T-helper 17 cell (primary cell): ENCODE measurements around the gene LDLRAD3. TPM values are rescaled to one million over a fixed set of nuclear protein-coding genes. Genes with fewer than 3 reads are reported as not detected.

Experiments used
- ATAC-seq: fragments of 150-1000 bp; cut with Tn5 transposase; 2 replicates; pipeline ENCODE4 v1.10.0; 2021; ENCODE audit warnings: mild to moderate bottlenecking, moderate library complexity
- DNase-seq, 3 donors: peaks; one replicate each; pipeline versions ENCODE4 v3.0.0 to v3.0.0-alpha.2; 2020 to 2021
- H3K9me3 ChIP-seq: one replicate; pipeline ENCODE4 v1.7.0; 2013; ENCODE audit warnings: low read length, mild to moderate bottlenecking; ENCODE audit not compliant: control insufficient read depth, poor library complexity, severe bottlenecking
- H3K27ac Mint-ChIP-seq: one replicate; pipeline ENCODE4 v1.8.0; 2022; ENCODE audit warnings: mild to moderate bottlenecking, moderate library complexity, mixed read lengths
- H3K27me3 Mint-ChIP-seq: one replicate; pipeline ENCODE4 v1.8.0; 2022; ENCODE audit warnings: mixed read lengths
- H3K36me3 Mint-ChIP-seq: one replicate; pipeline ENCODE4 v1.8.0; 2022; ENCODE audit warnings: low read depth, mixed read lengths
- H3K4me1 Mint-ChIP-seq: one replicate; pipeline ENCODE4 v1.8.0; 2022; ENCODE audit warnings: mild to moderate bottlenecking, mixed read lengths
- H3K4me3 Mint-ChIP-seq: one replicate; pipeline ENCODE4 v1.8.0; 2022; ENCODE audit warnings: mild to moderate bottlenecking, moderate library complexity, mixed read lengths
- total RNA-seq, 4 donors: library from RNA in 2 of 4; stranded (reverse) in 2 of 4; gene quantifications; one replicate each; pipeline ENCODE4 v1.2.3 and lab custom pipeline; 2022 to 2026

The LDLRAD3 gene
- total RNA-seq, 2 donors from 2014 or later = 0.42 to 1.4 TPM

DNA sequence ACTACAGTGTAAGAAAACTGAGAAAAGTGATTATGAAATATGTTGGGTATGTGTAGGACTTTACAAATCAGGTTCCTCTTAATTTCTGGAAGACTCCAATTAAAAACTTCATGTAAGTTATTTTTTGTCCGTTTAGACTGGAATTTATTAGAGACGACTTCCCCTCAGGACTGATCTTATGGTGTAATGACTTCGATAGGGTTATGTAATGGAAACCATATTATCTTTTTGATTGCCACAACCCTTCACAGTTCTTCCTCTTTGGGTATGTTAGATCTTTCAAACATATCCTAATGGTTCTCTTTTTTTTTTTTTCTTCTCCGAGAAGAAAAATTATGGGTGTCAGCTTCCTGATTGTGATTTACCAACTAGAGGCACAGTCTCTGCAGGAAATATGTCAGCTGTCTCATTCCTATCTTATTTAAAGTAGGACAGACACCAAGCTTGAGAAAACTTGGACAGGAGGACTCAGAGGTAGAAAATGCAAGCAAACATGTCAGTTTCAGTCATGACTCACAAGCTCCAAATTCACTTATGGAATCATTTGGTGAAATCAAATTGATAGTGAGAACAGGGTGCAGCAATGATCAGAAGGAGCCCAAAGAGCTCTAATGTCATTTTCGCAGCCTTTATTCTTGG, 11.1 kb upstream of the LDLRAD3 start:
- no peaks in the 10 kb centered on the region for H3K9me3 ChIP-seq
- Mint-ChIP-seq H3K27ac (no peak overlapping the region), H3K27me3 (peaks cover 64% of the 10 kb centered on the region), H3K4me1 (peaks cover 3% of the 10 kb centered on the region), H3K4me3 (no peak overlapping the region), H3K36me3 (peaks cover 2% of the 10 kb centered on the region)
- DNase-seq (no peak), ATAC-seq (no peak)

DNA sequence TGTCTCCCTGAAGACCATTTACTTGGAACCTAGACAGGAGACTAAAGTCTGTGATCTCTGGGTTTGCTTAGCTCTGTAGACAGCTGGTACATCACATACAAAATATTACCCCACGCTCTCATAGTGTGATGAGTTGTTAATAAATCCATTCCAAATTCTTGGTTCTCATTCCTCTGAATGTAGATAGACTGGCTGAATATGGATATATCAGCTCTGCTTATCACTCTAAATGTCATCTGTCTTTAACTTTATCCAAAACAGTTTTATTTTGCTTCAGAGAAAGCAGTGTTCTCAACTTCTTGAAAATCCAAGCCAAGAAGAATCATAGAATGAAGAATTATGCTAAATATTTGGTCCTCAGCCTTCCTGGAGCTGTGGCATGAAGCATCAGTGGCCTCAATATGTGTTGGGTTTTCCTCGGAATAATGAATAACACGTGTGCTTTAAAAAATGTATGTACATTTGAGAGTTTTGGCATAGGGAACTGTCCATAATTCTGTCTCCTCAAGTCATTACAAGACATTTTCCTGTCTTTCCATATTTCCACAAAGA, 10.5 kb upstream of the LDLRAD3 start:
- H3K36me3 Mint-ChIP-seq = peaks cover 2% of the 10 kb centered on the region
- H3K27me3 Mint-ChIP-seq = peaks cover 66% of the 10 kb centered on the region
- no peak for ATAC-seq
- no peaks in the 10 kb centered on the region for H3K9me3 ChIP-seq
- no peak overlapping the region for H3K4me3 Mint-ChIP-seq
- no peak for DNase-seq
- peaks cover 3% of the 10 kb centered on the region for H3K4me1 Mint-ChIP-seq
- H3K27ac Mint-ChIP-seq = no peak overlapping the region

DNA sequence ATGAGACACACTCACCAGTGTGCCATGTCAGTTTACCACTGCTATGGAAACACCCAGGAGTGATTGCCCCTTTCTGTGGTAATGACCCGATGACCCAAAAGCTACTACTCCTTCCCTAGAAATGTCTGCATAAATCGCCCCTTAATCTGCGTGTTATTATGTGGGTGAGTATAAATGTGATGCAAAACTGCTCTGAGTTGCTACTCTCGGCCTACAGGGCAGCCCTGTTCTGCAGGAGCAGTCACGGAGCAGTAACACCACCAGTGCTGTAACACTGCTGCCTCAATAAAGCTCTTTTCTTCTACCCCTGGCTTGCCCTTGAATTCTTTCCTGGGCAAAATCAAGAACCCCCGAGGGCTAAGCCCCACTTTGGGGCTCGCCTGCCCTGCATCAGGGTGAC, 9.6 kb upstream of the LDLRAD3 start:
- Mint-ChIP-seq H3K27ac (no peak overlapping the region), H3K27me3 (peaks cover 71% of the 10 kb centered on the region), H3K36me3 (peaks cover 2% of the 10 kb centered on the region), H3K4me3 (no peak overlapping the region), H3K4me1 (peaks cover 3% of the 10 kb centered on the region)
- ATAC-seq (no peak), DNase-seq (no peak)
- H3K9me3 ChIP-seq = no peaks in the 10 kb centered on the region

DNA sequence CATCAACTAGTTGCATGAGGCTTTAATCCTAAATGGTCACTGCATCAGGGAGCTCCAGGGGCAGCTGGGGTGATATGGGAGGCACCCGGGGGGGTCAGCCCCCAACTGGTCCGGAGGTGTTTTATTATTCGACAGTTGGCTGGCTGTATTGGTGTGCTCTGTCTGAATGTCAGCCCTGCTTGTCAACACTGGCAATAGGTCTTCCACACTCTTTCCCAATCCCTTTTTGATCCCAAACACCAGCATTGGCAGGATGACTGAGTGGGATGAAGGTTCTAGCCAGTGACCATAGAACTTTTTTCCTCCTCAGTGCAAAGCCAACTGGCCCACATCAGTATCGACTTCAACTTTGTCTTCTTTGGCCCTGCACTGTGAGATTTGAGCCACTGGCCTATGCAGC, 8.9 kb upstream of the LDLRAD3 start:
- H3K36me3 Mint-ChIP-seq = peaks cover 2% of the 10 kb centered on the region
- ATAC-seq (no peak), DNase-seq (no peak)
- peaks cover 3% of the 10 kb centered on the region for H3K4me1 Mint-ChIP-seq
- no peaks in the 10 kb centered on the region for H3K9me3 ChIP-seq
- no peak overlapping the region for H3K4me3 Mint-ChIP-seq
- no peak overlapping the region for H3K27ac Mint-ChIP-seq
- H3K27me3 Mint-ChIP-seq = peaks cover 73% of the 10 kb centered on the region

DNA sequence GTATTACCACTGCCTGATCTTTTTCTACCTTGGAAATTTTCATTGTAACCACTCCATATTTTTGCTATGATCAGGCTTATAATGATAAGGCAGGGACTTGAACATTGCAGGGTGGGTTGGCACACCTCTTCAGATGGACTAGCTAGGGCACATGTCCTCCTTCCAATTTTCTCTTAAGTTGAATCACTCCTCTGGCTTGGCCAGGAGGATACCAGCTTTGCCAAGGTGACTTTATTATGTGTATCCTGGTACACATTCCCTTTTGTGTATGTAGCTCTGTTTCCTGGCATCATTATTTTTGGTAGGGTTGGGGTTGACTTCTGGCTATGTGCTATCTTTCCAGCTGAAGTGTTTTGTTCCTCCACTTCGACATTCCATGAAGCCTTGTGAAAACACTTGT, 8.5 kb upstream of the LDLRAD3 start:
- H3K9me3 ChIP-seq = no peaks in the 10 kb centered on the region
- Mint-ChIP-seq H3K4me3 (no peak overlapping the region), H3K27ac (no peak overlapping the region), H3K27me3 (peaks cover 77% of the 10 kb centered on the region), H3K4me1 (peaks cover 3% of the 10 kb centered on the region), H3K36me3 (peaks cover 2% of the 10 kb centered on the region)
- ATAC-seq (no peak), DNase-seq (no peak)

DNA sequence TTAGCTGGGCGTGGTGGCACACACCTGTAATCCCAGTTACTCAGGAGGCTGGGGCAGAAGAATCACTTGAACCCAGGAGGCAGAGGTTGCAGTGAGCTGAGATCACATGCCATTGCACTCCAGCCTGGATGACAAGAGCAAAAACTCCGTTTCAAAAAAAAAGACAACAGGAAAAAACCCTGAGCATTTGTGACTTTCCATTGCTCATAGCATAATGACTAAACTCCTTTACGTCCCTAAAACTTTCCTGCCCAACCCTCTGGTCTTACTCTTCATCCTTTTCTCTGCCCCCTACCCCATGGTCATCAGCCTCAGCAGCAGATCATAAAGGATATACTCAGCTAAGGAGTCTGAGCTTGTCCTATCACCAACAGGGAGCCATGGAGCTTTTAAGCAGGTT, 6.8 kb upstream of the LDLRAD3 start:
- Mint-ChIP-seq H3K4me1 (peaks cover 3% of the 10 kb centered on the region), H3K27me3 (peaks cover 77% of the 10 kb centered on the region), H3K27ac (no peak overlapping the region), H3K36me3 (peaks cover 2% of the 10 kb centered on the region), H3K4me3 (no peak overlapping the region)
- no peak for DNase-seq
- ATAC-seq = no peak
- H3K9me3 ChIP-seq = no peaks in the 10 kb centered on the region

DNA sequence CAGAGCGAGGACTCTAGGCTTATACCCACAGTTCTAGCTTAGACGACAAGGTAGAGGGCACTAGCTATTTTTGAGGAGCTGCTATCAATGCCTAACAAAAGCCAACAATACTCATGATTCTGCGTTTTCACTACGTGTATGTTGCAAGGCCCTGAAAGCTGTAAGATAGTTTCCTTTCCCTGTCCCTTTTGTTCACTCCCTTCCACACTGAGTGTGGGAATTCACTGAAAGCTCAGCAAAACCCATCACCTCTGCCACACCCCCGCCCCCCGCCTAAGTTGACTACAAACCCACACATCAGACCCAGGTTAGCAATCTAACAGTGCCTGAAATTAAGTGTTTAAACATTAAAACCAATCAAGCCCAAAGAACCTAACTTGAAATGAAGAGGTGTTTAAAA, 6.2 kb upstream of the LDLRAD3 start:
- no peak overlapping the region for H3K4me3 Mint-ChIP-seq
- DNase-seq (no peak), ATAC-seq (no peak)
- peaks cover 2% of the 10 kb centered on the region for H3K36me3 Mint-ChIP-seq
- H3K27ac Mint-ChIP-seq = no peak overlapping the region
- H3K27me3 Mint-ChIP-seq = peaks cover 77% of the 10 kb centered on the region
- H3K4me1 Mint-ChIP-seq = peaks cover 3% of the 10 kb centered on the region
- H3K9me3 ChIP-seq = no peaks in the 10 kb centered on the region

DNA sequence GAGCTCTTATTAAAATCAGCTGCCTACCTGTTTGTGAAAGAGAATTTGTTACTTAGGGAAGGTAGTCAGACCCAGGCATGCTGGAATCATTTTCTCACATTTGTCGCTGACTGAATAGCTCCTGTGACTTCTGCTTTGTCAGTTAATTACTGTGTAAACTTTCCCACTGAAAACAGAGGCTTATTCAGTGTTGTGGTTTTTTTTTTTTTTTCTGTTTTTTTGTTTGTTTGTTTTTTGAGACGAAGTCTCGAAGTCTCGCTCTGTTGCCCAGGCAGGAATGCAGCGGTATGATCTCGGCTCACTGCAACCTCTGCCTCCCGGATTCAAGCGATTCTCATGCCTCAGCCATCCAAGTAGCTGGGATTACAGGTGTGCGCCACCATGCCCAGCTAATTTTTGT, 5.6 kb upstream of the LDLRAD3 start:
- H3K9me3 ChIP-seq = no peaks in the 10 kb centered on the region
- Mint-ChIP-seq H3K4me3 (no peak overlapping the region), H3K4me1 (peaks cover 3% of the 10 kb centered on the region), H3K27ac (no peak overlapping the region), H3K27me3 (peaks cover 77% of the 10 kb centered on the region), H3K36me3 (peaks cover 2% of the 10 kb centered on the region)
- no peak for ATAC-seq
- no peak for DNase-seq

DNA sequence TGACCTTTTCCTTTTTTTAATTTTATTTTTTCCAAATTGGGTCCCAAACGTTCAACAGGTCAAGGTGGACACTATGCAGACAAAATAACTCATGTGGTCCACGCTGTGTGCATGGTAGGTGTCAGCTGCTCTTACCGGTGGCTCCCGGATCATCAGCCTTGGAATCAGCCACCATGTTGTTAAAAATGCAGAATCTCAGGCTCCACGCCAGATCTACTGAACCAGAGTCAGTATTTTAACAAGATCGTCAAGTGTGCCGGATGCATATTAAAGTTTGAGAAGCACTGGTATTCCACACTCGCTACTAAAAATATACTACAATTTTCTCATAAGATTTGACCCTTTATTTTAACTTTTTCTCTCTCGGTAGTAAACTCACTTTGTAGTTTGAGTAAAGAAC, 553 bp upstream of the LDLRAD3 start:
- Mint-ChIP-seq H3K4me1 (peaks cover 8% of the 10 kb centered on the region), H3K4me3 (peak overlapping the region; percentile 91), H3K27ac (no peak overlapping the region), H3K27me3 (peaks cover 68% of the 10 kb centered on the region), H3K36me3 (peaks cover 3% of the 10 kb centered on the region)
- no peaks in the 10 kb centered on the region for H3K9me3 ChIP-seq
- DNase-seq = no peak
- no peak for ATAC-seq

DNA sequence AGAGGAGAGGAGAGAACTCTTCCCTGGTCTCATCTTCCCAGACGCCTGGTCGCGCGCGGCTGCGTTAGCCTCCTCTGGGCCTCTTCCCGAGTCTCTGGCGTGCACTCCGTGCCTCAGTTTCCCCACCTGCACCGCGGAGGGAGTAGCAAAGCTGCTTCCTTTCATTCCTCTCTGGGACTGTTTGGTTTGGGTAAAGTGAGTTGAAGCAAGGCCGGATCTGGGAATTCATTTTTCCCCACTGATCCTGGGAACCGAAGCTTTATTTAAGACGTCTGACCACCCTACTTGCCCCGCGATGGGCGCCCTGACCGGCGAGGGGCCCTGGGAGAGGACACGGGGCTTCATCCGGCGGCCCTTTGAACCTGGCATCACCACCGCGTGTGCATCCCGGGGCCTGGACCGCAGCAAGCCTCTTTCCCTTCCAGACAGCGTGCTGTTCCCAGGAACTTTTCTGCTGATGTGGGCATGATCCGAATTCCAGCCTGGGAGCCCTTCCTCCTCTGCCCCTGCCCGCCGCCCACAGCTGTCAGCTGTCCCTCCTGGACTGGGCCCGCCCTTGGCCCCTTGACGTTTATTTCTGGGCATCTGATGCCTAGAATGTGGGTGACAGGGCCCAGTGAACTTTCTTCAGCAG, 758 bp downstream of the LDLRAD3 start:
- H3K27ac Mint-ChIP-seq = no peak overlapping the region
- H3K4me1 Mint-ChIP-seq = peaks cover 8% of the 10 kb centered on the region
- peak overlapping the region; percentile 86 for H3K4me3 Mint-ChIP-seq
- peaks cover 3% of the 10 kb centered on the region for H3K36me3 Mint-ChIP-seq
- peaks cover 68% of the 10 kb centered on the region for H3K27me3 Mint-ChIP-seq
- ATAC-seq (no peak), DNase-seq (no peak)
- no peaks in the 10 kb centered on the region for H3K9me3 ChIP-seq

DNA sequence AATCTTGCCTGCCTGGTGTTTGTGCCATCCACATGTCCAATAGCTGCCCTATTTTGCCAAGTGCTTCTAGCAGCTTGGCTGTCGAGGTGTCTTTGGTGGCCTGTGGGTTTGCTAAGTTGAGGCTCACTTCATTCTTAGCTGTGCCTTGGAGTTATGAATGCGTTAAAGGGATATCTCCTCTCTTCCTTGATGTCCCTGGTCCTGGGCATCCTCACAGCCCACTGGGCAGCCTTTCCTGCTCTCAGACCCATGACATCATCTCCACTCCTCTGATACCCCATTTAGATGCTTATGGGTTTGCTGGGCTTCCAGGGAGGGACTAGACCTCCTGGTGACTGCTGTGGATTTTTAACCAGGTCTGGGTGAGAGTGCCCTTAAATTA, 1.3 kb downstream of the LDLRAD3 start:
- DNase-seq = no peak
- Mint-ChIP-seq H3K4me3 (peak overlapping the region; percentile 86), H3K36me3 (peaks cover 3% of the 10 kb centered on the region), H3K27me3 (peaks cover 68% of the 10 kb centered on the region), H3K4me1 (peaks cover 8% of the 10 kb centered on the region), H3K27ac (no peak overlapping the region)
- H3K9me3 ChIP-seq = no peaks in the 10 kb centered on the region
- no peak for ATAC-seq

DNA sequence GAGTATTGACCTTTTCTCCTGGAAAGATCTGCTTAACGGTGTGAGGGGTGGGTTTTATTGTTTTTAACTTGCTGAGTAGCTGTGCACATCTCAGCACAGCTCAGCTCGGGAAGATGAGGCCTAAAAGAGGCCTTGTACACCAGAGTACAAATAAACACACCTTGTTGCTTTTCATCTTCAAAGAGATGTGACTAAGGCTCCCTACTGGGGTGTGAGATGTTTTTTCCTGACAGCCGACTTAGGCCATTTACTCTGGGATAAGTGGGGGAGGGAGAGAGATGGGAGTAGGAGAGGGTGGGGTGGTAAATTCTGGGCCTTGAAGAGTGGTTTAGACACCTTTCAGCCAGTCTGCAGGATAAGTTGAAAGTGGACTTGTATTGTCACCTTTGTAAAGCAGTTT, 2.9 kb downstream of the LDLRAD3 start:
- peaks cover 8% of the 10 kb centered on the region for H3K4me1 Mint-ChIP-seq
- no peaks in the 10 kb centered on the region for H3K9me3 ChIP-seq
- peaks cover 73% of the 10 kb centered on the region for H3K27me3 Mint-ChIP-seq
- peaks cover 3% of the 10 kb centered on the region for H3K36me3 Mint-ChIP-seq
- H3K4me3 Mint-ChIP-seq = no peak overlapping the region
- H3K27ac Mint-ChIP-seq = no peak overlapping the region
- DNase-seq (no peak), ATAC-seq (no peak)

DNA sequence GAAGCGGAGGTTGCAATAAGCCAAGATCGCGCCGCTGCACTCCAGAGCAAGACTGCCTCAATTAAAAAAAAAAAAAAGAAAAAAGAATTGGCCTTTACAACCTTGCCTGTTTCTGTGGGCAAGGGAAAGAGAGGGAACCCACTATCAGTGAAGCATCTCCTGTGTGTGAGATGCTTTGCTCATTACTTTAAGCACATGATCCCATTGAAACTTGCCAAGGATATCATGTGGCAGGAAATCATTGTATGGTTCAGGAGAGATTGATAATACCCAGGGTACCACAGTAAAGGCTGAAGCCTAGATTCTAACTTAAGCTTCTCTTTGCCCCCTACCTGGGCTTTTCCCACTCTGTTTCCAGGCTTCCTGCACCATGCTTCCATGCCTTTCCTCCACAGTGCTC, 3.6 kb downstream of the LDLRAD3 start:
- DNase-seq (no peak), ATAC-seq (no peak)
- peaks cover 3% of the 10 kb centered on the region for H3K36me3 Mint-ChIP-seq
- peaks cover 75% of the 10 kb centered on the region for H3K27me3 Mint-ChIP-seq
- H3K27ac Mint-ChIP-seq = no peak overlapping the region
- peaks cover 8% of the 10 kb centered on the region for H3K4me1 Mint-ChIP-seq
- no peak overlapping the region for H3K4me3 Mint-ChIP-seq
- H3K9me3 ChIP-seq = no peaks in the 10 kb centered on the region

DNA sequence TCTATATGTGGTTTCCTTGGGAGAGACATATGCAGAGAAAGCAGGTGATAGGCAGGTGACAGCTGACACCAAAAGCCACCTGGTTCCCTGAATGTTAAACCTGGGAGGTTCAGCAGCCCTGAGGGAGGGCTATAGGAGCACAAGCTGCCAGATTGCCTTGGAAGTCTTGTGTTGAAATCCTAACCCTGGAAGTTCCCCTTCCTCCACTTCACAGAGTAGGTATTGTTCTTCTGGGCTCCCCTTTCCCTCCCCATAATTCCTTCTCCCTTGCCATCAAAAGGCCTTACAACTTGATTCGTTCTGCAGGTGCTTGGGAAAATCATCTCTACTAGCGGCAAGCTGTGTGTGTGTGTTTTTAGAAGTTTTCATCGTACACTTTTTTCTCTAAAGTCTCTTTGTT, 5.4 kb downstream of the LDLRAD3 start:
- no peaks in the 10 kb centered on the region for H3K9me3 ChIP-seq
- Mint-ChIP-seq H3K27me3 (peaks cover 62% of the 10 kb centered on the region), H3K36me3 (no peaks in the 10 kb centered on the region), H3K4me1 (peaks cover 3% of the 10 kb centered on the region), H3K4me3 (no peak overlapping the region), H3K27ac (no peak overlapping the region)
- ATAC-seq = no peak
- no peak for DNase-seq
